HG03097 (cell line): Measurements from ENCODE around the gene CCL27.

Source experiments
- ATAC-seq: cut with Tn5 transposase; IDR thresholded peaks from one replicate; pipeline ENCODE4 v1.9.1; 2021; ENCODE audit not compliant: unreplicated experiment, low FRiP score

Gene CCL27, protein sequence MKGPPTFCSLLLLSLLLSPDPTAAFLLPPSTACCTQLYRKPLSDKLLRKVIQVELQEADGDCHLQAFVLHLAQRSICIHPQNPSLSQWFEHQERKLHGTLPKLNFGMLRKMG

DNA sequence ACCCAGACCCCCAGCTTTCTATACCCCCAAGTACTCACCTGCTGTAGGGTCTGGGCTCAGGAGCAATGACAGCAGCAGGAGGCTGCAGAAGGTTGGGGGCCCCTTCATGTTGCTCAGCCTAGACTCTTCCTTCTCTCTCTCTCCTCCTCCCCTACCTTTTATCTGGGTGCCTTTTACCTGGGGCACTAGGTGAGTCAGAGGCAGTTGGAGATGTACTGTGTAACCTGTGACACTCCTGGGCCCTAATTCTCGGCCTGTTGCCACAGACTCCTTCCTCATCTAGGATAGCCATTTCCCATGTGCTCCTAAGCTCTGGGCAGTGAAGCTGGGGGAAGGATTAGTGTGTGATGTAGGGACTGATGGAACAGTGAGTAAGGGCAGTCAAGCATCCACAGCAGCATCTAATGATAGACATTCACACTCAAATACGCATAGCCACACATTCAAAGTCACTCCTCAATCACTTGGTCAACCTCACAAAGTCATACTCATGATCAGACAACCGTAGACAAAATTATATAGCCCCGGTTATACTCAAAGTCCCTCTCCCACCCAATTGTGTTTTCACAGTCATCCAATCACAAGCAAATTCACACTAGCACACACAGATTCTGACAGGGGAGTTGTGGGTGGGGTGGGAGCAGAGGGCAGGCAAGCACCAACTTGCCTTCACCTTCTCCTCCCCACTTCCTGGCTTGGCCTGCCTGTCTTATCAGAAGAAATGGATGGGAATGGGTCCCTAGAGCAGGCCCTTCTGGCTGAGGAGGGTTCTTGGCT, at the start of gene CCL27:
Gene CCL27, minus strand, starts transcription at position 132 of the 777 bp plus-strand sequence. Its CDS starts 24 bp downstream, at position 108.
- ATAC-seq: no peak

DNA sequence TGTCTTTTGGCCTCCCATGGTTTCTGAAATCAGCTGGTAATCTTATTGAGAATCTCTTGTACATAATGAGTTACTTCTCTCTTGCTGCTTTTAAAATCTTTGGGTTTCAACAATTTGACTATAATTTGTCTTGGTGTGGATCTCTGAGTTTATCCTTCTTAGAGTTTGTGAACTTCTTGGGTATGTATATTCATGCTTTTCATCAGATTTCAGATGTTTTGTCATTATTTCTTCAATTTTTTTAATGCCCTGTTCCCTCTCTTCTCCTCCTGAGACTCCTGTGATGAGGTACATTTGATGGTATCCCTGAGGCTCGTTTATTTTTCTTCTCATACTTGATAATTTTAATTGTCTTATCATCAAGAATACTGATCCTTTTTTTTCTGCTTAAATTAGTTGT, 49.7 kb upstream of the CCL27 start:
- ATAC-seq: no peak

DNA sequence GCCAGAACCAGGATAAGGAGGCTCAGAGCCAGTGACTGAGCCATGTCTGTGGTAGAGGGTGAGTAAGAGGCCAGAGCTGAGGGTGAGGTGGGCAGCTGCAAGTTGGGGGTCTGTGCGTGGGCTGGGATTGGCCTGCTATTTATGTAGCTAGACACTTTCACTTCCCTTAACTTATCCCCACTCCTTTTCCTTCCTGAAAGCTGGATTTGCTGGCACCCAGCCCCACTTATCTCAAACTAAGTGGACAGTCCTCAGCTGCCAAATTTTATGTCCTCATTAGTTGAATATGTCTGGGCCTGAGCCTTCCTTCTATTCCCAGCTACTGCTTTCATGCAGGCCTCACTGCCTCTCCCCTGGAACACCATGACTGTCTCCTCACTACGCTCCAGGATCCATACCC, 47.6 kb upstream of the CCL27 start, which contains the start of gene CCL21:
Gene CCL21, minus strand, starts transcription at position 114 of the 400 bp plus-strand sequence. Its CDS starts 70 bp downstream, at position 44.
- no peak for ATAC-seq

DNA sequence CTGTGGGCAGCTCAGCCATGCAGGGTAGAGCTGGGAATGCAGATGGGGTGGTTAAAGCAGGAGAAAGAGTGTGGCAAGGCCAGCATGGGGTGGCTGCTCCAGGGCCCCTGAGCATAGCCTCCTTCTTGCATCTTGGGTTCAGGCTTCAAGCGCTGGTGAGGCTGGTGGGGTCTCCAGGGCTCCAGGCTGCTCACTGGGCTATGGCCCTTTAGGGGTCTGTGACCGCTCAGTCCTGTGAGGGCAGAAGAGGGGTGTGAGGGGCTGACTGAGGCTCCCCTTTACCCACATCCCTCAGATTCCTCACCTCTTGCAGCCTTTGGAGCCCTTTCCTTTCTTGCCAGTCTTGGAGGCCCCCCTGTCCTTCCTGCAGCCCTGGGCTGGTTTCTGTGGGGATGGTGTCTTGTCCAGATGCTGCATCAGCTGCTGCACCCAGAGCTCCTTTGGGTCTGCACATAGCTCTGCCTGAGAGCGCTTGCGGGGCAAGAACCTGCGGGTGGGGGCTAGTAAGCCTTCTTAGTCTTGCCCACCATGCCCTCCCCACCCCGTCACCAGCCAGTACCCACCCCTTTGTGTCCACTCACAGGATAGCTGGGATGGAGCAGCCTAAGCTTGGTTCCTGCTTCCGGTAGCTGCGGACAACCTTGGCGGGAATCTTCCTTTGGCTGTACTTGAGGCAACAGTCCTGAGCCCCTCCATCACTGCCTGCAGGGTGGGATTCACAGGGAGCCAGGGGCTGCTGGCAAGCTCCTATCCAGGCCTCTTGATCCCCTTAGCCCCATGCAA, 46.9 kb upstream of the CCL27 start:
- no peak for ATAC-seq

DNA sequence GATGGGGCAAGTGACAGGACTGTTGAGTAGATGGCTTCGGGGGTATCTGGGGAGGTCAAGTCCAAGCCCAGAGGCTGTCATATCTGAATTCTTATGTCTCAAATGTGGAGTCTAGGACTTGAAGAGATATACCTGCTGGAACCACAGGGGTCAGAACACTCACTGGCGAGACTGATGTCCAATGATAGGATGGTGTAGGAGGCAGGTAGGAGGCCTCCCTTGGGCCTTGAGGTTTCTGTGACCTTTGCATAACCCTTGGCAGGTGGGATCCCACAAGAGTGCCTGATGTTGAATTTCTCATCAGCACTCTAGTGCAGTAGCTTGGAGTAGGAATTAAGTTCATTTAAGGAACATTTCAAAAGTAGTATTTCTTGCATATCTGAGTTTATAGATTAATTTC, 44.7 kb upstream of the CCL27 start:
- no peak for ATAC-seq

DNA sequence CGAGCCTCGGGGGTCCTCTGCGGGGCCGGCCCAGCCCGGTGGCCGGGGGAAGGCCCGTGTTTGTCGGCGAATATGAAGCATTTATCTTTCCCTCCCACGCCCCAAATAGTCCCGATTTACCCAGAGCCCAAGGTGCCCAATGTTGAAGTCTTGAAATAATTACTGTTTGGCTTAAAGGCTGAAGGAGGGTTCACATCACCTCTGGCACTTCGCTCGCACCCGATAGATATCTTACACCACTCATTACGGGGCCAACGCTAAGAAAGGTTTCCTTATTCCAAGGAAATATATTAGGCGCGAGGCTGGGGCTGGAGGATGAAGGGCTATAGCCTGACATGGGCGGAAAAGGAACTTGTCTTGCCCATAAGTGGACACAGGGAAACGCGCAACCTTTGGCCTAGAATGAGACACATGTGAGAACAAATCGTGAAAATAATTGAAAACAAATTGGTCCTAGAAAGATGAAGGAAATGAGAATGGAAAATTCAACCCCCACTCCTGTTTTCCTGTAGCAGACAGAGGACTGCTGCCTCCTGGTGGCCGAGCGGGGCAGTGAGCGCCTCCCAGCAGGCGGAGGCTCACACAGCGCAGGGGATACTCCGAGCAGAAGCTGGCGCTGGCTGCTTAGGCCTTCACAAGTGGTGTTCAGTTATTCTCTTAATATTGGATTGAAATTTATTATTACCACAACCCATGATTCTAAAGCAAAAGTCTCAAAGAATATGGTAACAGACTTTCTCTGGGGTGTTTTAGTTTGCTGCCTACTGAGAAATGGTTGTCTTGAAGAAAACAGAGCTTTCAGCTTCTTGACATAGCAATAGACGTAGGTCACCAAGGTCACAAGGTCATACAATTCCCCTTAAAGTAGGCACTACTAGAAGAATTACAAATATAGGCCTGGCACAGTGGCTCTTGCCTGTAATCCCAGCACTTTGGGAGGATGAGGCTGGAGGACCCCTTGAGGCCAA, 39.6 kb upstream of the CCL27 start:
- ATAC-seq: no peak

DNA sequence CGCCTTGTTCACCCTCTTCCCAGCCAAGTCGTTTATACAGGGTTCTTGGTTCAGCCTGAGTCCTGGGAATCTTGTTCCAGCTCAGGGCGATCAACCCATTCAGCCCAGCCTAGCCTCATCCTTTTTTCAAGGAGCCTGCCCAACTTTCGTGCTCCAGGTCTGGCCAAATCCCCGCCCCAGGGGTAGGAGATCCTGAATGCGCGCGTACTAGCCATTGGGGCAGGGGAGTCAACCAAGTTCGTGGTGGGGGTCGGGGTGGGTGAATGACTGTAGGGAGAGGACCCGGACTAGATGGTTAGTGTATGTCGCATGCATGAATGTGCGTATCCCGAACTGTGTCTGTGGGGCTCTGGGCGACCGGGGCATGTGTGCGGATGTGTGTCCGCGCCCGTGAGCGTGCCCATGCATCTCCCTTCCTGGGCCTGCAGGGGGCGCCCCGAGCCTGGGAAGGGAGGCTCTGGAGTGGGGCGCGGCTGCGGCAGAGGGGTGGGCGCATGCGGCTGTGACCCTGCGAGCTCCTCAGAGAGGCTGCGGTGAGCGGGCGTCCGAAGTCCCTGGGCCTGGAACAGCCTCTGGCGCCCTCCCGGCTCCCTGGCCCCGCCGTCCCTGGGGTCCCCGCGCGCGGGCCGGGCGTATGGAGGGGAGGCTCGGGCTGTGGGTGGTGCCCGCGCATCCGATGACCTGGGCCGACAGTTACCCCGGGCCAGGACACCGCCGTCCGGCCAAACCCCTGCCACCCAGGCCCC, 38.7 kb upstream of the CCL27 start:
- peak; percentile 57 for ATAC-seq

DNA sequence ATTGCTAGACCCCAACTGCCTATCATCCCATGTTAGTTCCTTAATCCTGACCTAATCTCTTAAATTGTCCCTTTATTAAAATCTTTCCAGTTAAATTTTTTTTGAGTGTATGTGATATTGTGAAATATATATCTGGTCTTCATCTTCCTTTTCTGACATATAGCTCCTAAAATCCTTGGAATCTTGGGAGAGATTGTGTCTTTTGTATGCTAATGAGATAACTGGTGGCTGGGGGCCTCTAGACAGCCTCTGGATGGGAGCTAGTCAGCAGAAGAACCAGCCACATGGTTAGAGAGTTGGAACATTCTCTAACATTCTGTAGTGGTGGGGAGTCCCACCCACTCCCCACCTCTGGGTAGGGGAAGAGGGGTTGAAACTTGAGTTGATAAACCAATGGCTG, 32.4 kb upstream of the CCL27 start:
- ATAC-seq: no peak

- no peak for ATAC-seq
Measured at GRCh38 chr9:34693560-34693959, 31.1 kb upstream of the CCL27 start.

- no peak for ATAC-seq
Measured at GRCh38 chr9:34691936-34692315, 29.5 kb upstream of the CCL27 start.

DNA sequence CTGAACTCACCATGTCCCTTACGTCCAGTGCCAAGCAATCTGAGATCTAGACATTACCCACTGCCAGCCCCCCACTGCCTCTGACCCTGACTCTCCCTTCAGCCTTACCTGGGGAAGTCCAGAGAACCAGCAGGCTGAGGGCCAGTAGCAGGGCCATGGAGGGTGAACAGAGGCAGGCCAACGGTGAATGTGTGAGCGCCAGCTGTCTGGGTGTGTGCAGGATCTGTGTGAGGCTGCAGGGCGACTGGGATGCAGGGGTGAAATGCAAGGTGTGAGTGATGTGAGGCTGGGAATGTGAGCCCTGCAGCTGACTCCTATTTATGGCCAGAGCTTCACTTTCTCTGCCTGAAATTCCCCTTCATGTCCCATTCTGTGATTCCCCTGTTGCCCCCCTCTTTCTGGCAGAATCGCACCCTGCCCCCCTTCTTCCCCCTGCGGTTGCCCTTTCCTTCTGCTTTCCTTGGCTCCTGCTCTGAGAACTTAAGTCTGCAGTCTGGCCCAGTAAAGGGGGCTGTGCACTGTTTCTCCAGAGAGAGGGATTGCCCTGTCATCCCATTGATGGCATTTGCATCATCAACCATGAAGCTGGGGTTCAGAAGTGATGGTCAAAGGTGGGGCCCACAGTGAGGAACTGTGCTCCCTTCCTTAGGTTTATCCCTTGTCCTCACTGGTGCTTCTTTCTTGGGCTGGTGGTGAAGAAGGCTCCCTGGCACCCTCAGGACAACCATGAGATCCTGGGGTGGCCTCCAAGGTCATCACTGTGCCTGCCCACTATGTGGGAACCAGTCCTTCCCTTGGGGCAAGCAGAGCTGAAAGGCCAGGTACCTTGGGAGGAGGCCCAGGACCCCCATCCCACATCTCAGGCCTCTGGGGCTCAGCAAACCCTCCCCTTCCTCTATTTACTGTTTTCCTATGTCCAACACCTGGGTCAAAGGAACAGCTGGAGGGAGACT, 28.8 kb upstream of the CCL27 start, which contains the start of gene CCL19:
Gene CCL19, minus strand, starts transcription at position 294 of the 953 bp plus-strand sequence. Its CDS starts 137 bp downstream, at position 157.
- ATAC-seq: no peak

DNA sequence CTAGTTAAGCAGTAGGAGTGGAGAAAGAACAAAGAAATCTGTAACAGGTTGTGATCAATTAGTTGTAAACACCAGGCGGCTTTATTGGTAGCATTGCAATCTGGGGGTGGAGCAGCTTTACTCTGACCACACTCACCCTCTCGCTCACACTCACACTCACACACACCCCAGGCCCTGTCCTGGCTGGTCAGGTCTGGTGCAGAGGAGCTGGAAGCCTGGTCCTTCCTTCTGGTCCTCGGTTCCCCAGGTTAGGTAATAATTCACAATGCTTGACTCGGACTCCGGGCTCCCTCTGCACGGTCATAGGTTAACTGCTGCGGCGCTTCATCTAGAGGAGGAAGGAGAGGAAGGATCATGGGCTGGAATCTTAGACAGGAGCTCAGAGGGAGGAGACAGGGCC, 27.1 kb upstream of the CCL27 start:
- ATAC-seq: no peak

GRCh38 chr9:34689116-34689470, 26.6 kb upstream of the CCL27 start:
- ATAC-seq: no peak

GRCh38 chr9:34688329-34689115, 26.1 kb upstream of the CCL27 start:
- ATAC-seq: no peak

GRCh38 chr9:34687276-34688030, 25.0 kb upstream of the CCL27 start:
- no peak for ATAC-seq

DNA sequence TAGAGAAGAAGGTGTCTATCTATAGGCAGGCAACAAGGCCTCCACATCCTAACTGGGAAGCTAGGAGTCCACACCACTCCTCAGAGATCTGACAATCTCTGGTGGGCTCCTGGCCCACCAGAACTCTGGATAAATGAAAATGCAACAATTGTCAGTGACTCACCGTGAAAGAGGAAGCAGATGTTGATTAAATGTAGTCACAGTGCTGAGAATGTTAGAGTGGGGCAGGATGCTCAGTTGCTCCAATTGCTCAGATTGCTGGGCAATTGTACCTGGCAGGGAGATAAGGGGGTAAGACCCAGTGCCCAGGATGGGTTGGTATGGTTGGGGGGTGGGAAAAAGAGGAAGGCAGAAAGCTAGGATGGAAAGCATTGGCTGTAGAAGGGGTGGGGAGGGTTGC, 24.3 kb upstream of the CCL27 start:
- no peak for ATAC-seq

- no peak for ATAC-seq
Measured at GRCh38 chr9:34686231-34686630, 23.8 kb upstream of the CCL27 start.
